NB4 (cell line): ENCODE data around the gene NELL2.

Experiments
- DNase-seq: peaks from one replicate; pipeline ENCODE4 v3.0.0; 2010; ENCODE audit warnings: low read depth
- H3K4me3 ChIP-seq: one replicate; pipeline ENCODE4 v1.5.1; 2011; ENCODE audit warnings: mild to moderate bottlenecking, low read depth, low read length, moderate library complexity
- CTCF ChIP-seq: IDR thresholded peaks from one replicate; pipeline ENCODE4 v1.5.1; 2012; ENCODE audit warnings: low read depth, low read length
- MAX ChIP-seq: IDR thresholded peaks from 2 replicates; pipeline ENCODE4 v1.6.1; 2011; ENCODE audit warnings: low read depth, low read length
- MYC ChIP-seq: IDR thresholded peaks from 2 replicates; pipeline ENCODE4 v1.6.1; 2011; ENCODE audit warnings: low read depth, low read length
- POLR2A ChIP-seq: IDR thresholded peaks from 2 replicates; pipeline ENCODE4 v1.6.1; 2011; ENCODE audit warnings: mild to moderate bottlenecking; ENCODE audit not compliant: insufficient read length; ENCODE audit errors: extremely low read depth

NELL2 gene

DNA sequence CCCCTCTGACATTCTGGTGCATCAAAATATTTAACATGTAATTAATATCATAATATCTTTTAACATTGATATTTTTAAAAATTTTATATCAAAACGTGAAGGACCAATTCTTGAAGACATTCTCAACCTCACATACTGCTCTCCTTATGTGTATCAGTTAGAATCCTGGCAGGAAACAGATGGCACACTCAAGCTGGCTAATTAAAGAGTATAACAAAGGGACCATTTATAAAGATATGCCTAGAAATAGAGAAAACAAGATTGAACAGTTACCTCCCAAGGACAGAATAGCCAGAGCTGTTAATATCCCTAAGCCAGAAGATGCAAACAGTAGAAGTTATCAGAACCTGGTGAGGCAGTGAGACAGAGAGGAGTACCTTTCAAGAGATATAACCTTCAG is 368.7 kb downstream of the NELL2 start:
- H3K4me3 ChIP-seq, result no peak overlapping the region
- DNase-seq, result no peak
- TF ChIP-seq CTCF, result no peak
- no peak for TF ChIP-seq POLR2A
- no peak for TF ChIP-seq MAX
- TF ChIP-seq MYC, result no peak

DNA sequence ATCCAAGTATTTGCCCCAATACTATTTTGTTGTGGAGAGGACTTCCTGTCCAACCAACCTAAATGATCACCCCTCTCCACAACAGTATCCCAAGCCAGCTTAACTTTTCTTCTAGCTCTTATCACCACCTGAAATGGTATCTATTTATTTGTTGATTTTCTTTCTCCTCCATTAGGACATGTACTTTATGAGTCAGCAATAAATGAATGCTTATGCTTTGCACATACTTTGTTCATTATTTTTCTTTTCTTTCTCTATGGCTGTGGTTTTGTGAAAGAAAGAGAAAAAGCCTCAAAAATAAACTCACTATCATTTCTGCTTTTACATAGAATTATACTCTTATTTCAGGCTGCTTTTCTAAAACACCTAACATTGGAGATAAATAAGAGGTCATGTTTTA is 371.3 kb downstream of the NELL2 start:
- TF ChIP-seq MYC, result no peak
- no peak for TF ChIP-seq CTCF
- TF ChIP-seq MAX, result no peak
- TF ChIP-seq POLR2A, result no peak
- DNase-seq, result no peak
- no peak overlapping the region for H3K4me3 ChIP-seq

GRCh38 chr12:44503329-44503728 is 372.8 kb downstream of the NELL2 start:
- TF ChIP-seq MYC, result no peak
- TF ChIP-seq MAX, result no peak
- no peak for TF ChIP-seq CTCF
- DNase-seq, result no peak
- H3K4me3 ChIP-seq, result no peak overlapping the region

DNA sequence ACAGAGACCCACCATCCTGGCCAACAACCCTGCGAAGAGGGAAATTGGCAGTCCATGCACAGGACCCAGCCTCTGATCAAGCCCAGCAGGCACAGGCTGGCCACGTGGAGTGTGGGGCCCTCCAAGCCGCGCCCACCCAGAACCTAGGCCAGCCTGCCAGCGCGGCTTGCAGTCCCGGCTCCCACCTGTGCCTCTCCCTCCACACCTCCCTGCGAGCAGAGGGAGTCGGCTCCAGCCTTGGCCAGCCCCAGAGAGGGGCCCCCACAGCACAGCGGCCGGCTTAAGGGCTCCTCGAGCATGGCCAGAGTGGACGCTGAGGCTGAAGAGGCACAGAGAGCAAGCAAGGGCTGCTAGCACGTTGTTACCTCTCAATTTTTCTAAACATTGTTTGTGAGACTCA is 373.4 kb downstream of the NELL2 start:
- no peak overlapping the region for H3K4me3 ChIP-seq
- no peak for DNase-seq
- TF ChIP-seq CTCF (no peak), MAX (no peak), MYC (no peak), POLR2A (no peak)

DNA sequence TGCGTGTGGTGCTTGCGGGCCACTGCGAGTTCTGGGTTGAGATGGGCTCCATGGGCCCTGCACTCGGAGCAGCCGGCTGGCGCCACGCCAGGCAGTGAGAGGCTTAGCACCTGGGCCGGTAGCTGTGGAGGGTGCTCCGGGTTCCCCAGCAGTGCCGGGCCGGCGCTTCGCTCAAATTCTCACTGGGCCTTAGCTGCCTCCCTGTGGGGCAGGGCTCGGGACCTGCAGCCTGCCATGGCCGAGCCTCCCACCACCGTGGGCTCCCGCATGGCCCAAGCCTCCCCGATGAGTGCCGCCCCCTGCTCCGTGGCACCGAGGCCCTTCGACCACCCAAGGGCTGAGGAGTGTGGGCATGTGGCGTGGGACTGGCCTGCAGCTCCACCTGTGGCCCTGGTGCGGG is 375.7 kb downstream of the NELL2 start:
- DNase-seq, result no peak
- H3K4me3 ChIP-seq, result no peak overlapping the region
- TF ChIP-seq CTCF (no peak), MAX (no peak), MYC (no peak), POLR2A (no peak)

- DNase-seq, result peak; percentile 5
- peak; percentile 30 for TF ChIP-seq CTCF
- no peak for TF ChIP-seq POLR2A
- H3K4me3 ChIP-seq, result no peak overlapping the region
Measured at GRCh38 chr12:44497044-44497443, 379.1 kb downstream of the NELL2 start.
